ENCODE results near the gene CITED2.

Gene CITED2

GRCh38 chr6:139386404-139386803 is 12.0 kb upstream of the CITED2 start:
- no peak for DNase-seq (ENCODE audit: low read depth in 1 of 2, low spot score in 1 of 2)

- no peak for DNase-seq (ENCODE audit: low read depth in 1 of 2, low spot score in 1 of 2)
Measured at GRCh38 chr6:139381216-139381865, 6.9 kb upstream of the CITED2 start.

DNA sequence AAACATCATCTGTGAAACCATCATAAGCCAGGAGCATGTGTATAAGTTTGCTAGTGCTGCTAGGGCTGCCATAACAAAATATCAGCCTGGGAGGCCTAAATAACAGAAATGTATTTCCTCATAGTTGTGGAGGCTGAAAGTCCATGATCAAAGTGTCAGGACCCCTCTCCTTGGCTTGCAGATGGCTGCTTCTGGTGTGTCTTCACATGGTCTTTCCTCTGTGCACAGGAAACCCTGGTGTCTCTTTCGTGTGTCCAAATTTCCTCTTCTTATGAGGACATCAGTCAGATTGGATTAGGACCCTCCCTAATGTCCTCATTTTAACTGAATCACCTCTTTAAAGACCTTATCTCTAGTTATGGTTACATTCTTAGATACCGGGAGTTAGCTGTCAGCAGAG is 6.2 kb upstream of the CITED2 start:
- no peak for DNase-seq (ENCODE audit: low read depth in 1 of 2, low spot score in 1 of 2)

DNA sequence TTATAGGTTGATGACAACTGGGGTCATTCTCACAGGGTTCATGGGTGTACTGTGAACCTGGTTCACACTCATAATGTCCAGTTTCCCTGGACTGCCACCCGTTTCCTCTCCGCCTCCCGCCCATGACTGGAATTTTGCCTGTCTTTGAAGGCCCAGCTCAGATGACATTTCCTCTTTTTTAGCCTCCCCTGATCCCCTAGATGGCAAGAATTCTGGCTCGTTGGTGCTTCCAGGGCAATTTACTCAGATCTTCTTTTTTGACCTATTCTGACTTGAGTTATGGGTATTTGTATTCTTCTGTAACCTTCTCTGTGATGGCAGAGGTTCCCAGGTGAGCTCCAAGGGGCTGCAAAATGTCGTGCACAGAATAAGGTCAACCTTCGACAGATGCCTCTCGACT is 5.7 kb upstream of the CITED2 start:
- no peak for DNase-seq (ENCODE audit: low read depth in 1 of 2, low spot score in 1 of 2)

GRCh38 chr6:139378882-139379341 is 4.5 kb upstream of the CITED2 start:
- DNase-seq (ENCODE audit: low read depth in 1 of 2, low spot score in 1 of 2) = no peak

GRCh38 chr6:139378226-139378625 is 3.8 kb upstream of the CITED2 start:
- no peak for DNase-seq (ENCODE audit: low read depth in 1 of 2, low spot score in 1 of 2)

DNA sequence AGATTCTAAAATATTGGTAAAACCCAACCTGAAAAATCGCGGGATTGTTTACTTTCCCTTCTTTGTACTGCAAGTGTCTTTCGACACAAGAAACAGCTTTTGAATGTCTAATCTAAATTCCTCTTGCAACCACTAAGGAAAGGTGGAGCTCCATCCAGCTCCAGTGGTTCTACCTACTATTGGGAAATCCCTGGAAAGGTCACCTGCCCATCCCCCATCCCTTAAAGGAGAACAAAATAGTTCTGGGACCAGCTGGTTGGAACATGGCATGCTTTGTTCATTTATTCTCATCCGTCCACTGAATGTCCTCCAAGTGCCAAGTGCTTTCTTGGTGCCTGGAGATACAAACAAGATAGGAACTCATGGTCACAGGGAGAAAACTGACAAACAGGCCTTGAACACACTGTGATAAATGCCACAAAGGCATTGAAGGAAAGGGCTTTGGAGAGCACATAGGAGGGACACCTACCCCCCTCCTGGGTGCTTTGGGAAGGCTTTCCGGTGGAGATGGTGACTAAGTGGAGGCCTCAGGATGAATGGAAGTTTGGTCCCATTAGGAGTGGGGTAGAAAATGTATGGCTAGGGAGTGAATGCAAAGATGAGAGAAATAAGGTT is 2.3 kb upstream of the CITED2 start:
- no peak for DNase-seq (ENCODE audit: low read depth in 1 of 2, low spot score in 1 of 2)

DNA sequence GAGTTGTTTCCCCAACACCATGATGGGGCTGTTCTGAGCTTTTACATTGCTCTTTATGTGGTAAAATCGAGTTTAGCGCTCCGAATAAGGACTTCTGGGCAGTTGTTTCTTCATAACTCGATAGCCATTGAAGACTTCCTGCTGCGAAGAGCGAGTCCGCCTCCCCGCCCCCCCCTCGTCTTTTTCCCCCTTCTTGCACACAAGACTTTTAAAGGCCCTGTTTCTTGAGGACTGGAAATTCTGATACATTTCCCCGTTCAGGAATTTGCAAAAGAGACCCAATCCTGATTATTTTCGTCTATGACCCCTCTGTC is 1.5 kb upstream of the CITED2 start:
- DNase-seq (ENCODE audit: low read depth in 1 of 2, low spot score in 1 of 2) = no peak

GRCh38 chr6:139375226-139376016 is 973 bp upstream of the CITED2 start:
- peak; percentile 65 to 75 for DNase-seq (ENCODE audit: low read depth in 1 of 2, low spot score in 1 of 2)

DNA sequence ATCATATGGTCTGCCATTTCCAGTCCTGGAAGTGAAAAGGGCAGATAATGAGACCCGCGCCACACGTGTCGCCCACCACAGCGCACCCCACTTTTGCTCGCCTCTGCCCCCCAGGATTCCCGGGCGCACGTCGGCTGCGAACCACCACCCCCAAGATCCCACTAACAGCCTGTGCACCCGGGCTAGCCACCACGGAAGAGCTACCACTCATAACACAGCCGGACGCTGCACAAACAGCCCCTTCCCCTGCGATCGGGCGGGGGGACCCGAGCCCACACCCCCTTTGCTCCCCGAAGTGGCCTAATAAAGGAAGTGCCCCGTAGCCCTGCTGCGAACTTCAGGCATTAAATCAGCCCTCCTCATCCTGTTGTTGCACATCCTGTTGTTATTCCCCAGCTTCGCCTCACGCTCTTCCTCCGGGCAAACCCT is 506 bp downstream of the CITED2 start:
- no peak for DNase-seq (ENCODE audit: low read depth in 1 of 2, low spot score in 1 of 2)

GRCh38 chr6:139373154-139373927 is 1.1 kb downstream of the CITED2 start:
- DNase-seq (ENCODE audit: low read depth in 1 of 2, low spot score in 1 of 2) = peak; percentile 49 to 52

GRCh38 chr6:139372326-139373153 is 1.9 kb downstream of the CITED2 start:
- no peak for DNase-seq (ENCODE audit: low read depth in 1 of 2, low spot score in 1 of 2)

GRCh38 chr6:139371421-139372203 is 2.8 kb downstream of the CITED2 start:
- DNase-seq (ENCODE audit: low read depth in 1 of 2, low spot score in 1 of 2) = no peak

GRCh38 chr6:139370999-139371345 is 3.5 kb downstream of the CITED2 start:
- no peak for DNase-seq (ENCODE audit: low read depth in 1 of 2, low spot score in 1 of 2)

- no peak for DNase-seq (ENCODE audit: low read depth in 1 of 2, low spot score in 1 of 2)
Measured at GRCh38 chr6:139370283-139370998, 4.0 kb downstream of the CITED2 start.

- peak in 1 of 2 donors; percentile 12 for DNase-seq (ENCODE audit: low read depth in 1 of 2, low spot score in 1 of 2)
Measured at GRCh38 chr6:139369568-139370282, 4.7 kb downstream of the CITED2 start.

- no peak for DNase-seq (ENCODE audit: low read depth in 1 of 2, low spot score in 1 of 2)
Measured at GRCh38 chr6:139369068-139369467, 5.4 kb downstream of the CITED2 start.

GRCh38 chr6:139368661-139369060 is 5.8 kb downstream of the CITED2 start:
- DNase-seq (ENCODE audit: low read depth in 1 of 2, low spot score in 1 of 2) = no peak
